ENCODE measurements around the gene PLEKHB2. TPM values are rescaled to one million over a fixed set of nuclear protein-coding genes. Genes with fewer than 3 reads are reported as not detected.
A peak's percentile ranks its signal among the peaks of the same experiment; 100 is the strongest.
"Not testable (repeated sequence)": the region's sequence is repeated elsewhere in the genome, so short reads cannot be mapped to it uniquely, and the experiment has no call there.

The PLEKHB2 gene
- total and polyA plus RNA-seq, 9 of the 15 experiments (the other 6 are each of a cell fraction or from before 2014, with no cell fraction given), result 41.3 to 71.5 (median 50.2) TPM

- TF ChIP-seq, protein P1, sequence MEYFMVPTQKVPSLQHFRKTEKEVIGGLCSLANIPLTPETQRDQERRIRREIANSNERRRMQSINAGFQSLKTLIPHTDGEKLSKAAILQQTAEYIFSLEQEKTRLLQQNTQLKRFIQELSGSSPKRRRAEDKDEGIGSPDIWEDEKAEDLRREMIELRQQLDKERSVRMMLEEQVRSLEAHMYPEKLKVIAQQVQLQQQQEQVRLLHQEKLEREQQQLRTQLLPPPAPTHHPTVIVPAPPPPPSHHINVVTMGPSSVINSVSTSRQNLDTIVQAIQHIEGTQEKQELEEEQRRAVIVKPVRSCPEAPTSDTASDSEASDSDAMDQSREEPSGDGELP (CRISPR knock-in tag; IDR thresholded peaks at IDR 0.05; ENCODE audit: borderline replicate concordance), result peak; percentile 15; the same call in 1 of the 2 replicates
- TF ChIP-seq HNRNPLL (IDR thresholded peaks at IDR 0.05; ENCODE audit: low read depth, low read length, poor library complexity, severe bottlenecking), result no peak
Observed at GRCh38 chr2:131156452-131157149, 51.5 kb downstream of the PLEKHB2 start (continued).

- ATAC-seq; H3K27ac ChIP-seq (ENCODE audit: extremely low read depth, low read depth, low read length); H3K36me3 ChIP-seq (ENCODE audit: control insufficient read depth, insufficient read depth, low read length); H3K4me2 ChIP-seq (ENCODE audit: insufficient read depth, low read length); H3K4me1 ChIP-seq (replicated peaks in 1 of 2; ENCODE audit: control insufficient read depth in 2 of 2, insufficient read depth in 2 of 2, low read length in 2 of 2); DNase-seq (ENCODE audit: extremely low read depth in 1 of 4, low spot score in 3 of 4); H3K79me2 ChIP-seq (ENCODE audit: control insufficient read depth, insufficient read depth, low read length); H3K9me3 ChIP-seq (replicated peaks; ENCODE audit: control insufficient read depth, insufficient read depth, low read depth, low read length); H3K9me1 ChIP-seq (ENCODE audit: control insufficient read depth, insufficient read depth, low read length); CTCF ChIA-PET (ENCODE audit: low intra/inter-chr PET ratio); H4K20me1 ChIP-seq (replicated peaks; ENCODE audit: control insufficient read depth, insufficient read depth, low read length); in situ Hi-C loops (cut with MboI); H3K9ac ChIP-seq (ENCODE audit: insufficient read depth in 1 of 2, low read depth in 2 of 2, low read length in 2 of 2); FAIRE-seq; BruUV-seq (replicated peaks); H3K4me3 ChIP-seq; POLR2A ChIA-PET; H3K27me3 ChIP-seq (ENCODE audit: control insufficient read depth in 2 of 2, insufficient read depth in 2 of 2, low read length in 2 of 2); intact Hi-C loops (cut with micrococcal nuclease); H2AFZ ChIP-seq (ENCODE audit: low read depth, low read length): not testable (repeated sequence)
- WGBS (ENCODE audit: insufficient coverage, low coverage, missing lambda C conversion rate), result 9% methylated on average over 5 of the region's 5 CpGs
Observed at GRCh38 chr2:131165562-131165961, 60.4 kb downstream of the PLEKHB2 start.
